HG02588 (cell line): ENCODE data around the gene PHLDA2.

Source experiments
- ATAC-seq: cut with Tn5 transposase; IDR thresholded peaks from one replicate; pipeline ENCODE4 v1.9.1; 2021; ENCODE audit warnings: mild to moderate bottlenecking, moderate library complexity; ENCODE audit not compliant: unreplicated experiment

PHLDA2 gene, protein sequence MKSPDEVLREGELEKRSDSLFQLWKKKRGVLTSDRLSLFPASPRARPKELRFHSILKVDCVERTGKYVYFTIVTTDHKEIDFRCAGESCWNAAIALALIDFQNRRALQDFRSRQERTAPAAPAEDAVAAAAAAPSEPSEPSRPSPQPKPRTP

DNA sequence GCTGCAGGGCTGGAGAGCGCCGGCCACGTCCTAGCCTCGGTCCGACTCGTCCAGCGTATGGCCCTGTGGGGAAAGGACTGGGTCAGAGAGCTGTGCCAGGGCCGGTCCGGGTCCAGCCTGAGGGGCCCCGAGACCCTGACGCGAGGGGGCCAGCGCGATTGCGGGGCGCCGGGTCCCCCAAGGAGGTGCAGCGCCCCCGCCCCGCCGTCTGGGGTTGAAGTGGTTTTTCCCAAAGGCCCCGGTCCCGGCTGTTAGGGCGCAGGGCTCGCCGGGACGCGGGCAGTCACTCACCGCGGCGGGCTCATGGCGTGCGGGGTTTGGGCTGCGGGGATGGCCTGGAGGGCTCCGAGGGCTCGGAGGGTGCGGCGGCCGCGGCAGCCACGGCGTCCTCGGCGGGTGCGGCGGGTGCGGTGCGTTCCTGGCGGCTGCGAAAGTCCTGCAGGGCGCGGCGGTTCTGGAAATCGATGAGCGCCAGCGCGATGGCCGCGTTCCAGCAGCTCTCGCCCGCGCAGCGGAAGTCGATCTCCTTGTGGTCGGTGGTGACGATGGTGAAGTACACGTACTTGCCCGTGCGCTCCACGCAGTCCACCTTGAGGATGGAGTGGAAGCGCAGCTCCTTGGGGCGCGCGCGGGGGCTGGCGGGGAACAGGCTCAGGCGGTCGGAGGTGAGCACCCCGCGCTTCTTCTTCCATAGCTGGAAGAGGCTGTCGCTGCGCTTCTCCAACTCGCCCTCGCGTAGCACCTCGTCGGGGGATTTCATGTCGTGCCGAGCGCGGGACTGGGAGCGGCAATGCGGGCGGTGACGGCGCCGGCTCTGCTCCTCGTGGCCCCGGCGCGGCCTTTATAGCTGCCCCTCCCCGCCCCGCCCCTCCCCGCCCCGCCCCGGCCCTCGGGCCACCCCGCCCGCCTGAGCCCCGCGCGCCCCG, at the start of gene PHLDA2:
Gene PHLDA2, minus strand, starts transcription at position 816 of the 926 bp plus-strand sequence. Its CDS starts 56 bp downstream, at position 760.
- no peak for ATAC-seq

- no peak for ATAC-seq
These were observed 47.9 kb upstream of the PHLDA2 start for GRCh38 chr11:2977113-2977512.

DNA sequence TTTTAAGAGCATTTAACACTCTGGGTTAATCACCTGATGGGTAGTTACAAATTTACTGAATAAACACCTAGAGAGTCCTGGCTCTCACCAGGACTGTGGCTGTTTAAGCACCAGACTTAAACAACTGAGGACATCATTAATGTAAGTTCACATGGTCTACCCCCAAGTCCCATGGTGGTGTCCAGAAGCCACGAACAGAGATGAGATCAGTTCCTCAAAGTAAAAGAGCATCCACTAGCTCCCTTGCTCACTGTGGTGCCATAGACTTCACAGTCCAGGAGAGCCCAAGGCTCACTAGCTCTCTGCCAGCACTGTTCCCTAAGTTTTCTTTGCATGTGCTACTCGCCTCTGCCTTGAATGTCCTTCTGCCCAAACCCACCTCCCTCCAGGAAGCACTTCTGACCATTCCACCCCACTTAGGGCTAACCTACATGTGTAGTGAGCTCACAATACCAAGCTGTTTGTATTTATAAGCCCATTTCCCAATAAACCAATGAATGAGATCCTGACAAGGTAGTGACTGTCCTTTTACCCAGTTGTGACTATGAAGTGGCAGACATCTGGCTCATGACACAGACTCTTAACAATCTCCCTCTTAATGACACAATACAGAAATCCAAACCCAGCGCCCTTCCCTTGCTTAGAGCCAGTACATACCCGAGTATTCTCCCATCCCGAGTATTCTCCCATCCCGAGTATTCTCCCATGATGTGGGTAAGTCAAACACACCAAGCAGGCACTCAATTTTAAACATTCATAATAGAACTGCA, 47.3 kb upstream of the PHLDA2 start:
- ATAC-seq = no peak

- ATAC-seq = no peak
These were observed 46.4 kb upstream of the PHLDA2 start for GRCh38 chr11:2975594-2975993.

DNA sequence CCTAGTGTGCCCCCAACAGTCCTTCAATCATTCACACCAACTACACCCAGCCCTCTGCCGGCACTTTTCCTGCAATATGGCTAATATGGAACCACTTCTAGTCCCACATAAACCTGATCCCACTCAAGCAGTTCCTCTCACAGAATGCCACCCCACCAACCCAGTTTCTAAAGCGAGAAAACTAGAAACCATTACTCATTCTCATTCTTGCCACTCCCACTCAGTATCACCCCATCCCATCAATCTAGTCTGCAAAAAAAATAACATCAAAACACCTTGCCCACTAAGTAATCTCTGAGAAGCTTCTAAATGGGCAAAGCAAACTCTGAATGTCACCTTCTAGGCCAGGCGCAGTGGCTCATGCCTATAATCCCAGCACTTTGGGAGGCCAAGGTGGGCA, 45.1 kb upstream of the PHLDA2 start:
- ATAC-seq = no peak

DNA sequence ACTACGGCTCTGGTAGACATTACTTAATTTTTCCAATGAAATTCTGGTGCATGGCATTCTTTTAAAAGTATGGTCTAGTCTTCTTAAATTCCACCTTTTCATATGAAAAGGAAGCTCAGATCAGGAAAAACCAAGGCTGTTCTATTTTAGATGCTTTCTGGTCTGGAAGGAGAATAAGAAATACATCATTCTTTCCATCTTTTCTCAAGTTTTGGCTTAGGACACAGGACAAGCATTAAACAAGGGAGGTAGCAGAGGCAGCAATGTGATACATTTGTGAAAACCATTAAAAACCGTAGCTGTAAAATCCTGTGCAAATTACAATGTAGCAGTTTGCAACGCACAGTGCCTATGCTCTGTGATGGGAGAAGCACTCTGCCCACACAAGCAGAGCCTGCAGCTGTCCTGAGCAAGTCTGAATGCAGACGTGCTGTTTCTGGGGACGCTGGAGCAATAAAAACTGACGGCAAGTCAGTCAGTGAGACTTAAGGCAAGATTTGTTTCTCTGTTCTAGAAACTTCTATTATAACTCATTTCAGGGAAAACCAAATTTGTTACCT, 39.2 kb upstream of the PHLDA2 start:
- ATAC-seq = no peak

GRCh38 chr11:2964782-2965181, 35.6 kb upstream of the PHLDA2 start:
- no peak for ATAC-seq

- ATAC-seq = no peak
These were observed 34.5 kb upstream of the PHLDA2 start for GRCh38 chr11:2963761-2964160.

GRCh38 chr11:2963112-2963754, 34.0 kb upstream of the PHLDA2 start:
- no peak for ATAC-seq

DNA sequence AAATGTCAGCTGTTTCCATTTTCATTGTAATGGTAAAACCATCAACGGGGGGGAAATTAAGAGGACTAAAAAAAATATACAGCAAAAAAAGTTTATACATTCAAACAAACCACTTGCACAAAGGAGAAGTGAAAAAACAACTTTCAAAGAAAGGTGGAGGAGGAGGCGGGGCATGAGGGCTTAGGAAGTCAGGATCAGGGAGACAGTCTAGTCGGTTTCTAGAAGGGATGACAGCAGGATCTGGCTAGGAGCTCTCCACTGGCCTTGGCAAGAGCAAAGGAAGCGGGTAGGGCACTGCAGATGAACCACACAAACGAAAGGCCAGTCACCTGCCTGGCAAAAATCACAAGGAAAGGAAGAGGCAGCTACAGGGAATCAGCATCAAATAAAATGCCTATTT, 31.9 kb upstream of the PHLDA2 start:
- no peak for ATAC-seq

DNA sequence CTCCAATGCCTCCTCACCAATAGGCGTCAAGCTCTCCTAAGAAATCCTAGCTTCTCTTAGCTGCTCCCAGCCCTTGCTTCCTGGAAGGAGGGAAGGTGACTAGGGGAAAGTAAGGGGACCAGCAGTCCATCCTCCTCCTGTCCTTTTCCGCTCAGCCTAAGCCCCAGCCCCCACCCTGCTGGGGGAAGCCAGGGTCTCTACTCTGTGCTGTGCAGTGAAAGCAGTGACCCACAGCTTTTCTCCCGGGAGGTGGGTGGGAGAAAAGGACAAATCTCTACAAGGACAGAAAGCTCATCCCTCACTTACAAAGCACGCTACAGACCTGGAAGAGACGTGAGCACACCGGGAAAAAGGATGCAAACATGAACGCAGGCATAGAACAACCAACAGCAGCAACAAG, 30.9 kb upstream of the PHLDA2 start:
- ATAC-seq = no peak

DNA sequence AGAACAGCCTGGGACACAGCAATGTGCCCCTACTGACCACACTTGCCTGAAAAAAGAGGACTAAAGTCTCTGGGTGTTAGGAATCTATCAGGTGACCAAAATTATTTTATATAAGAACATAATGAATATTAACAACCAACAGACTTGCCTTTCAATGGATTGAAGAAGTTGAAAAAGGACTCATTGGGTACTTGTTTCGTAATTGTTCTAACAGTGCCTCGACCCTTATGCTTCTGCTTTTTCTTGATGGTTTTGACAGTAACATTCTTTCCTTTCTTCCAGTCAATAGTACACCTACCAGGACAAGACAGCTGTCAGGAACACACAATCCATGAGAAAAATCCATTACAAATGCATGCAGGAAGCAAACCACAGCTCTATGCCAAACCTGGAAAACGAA, 29.0 kb upstream of the PHLDA2 start:
- no peak for ATAC-seq

DNA sequence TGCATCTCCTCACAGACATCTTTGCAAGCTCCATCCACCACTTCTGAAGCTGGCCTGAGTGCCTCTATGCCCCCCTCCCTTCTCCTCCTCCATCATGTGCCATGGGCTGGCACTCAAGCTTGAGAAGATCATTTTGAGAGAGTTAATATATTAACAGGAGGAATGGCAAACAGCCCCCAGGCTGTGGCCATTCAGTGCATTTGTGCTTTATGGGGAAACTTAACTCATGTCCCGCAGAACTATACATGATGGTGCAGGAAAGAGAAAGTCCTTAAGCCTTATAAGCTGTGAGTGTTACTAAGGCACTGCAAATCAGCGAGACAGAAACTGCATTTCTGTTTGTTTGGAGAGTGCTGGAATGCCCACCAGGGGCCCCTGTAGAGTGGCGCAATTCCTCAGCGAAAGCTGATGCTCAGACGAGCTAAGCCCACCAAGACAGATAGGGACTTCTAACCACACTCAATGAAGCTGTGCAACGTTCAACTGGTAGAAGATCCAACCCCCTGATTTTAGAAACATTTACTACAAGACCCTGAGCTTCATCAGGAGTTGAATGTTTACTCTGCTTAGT, 26.8 kb upstream of the PHLDA2 start:
- ATAC-seq = no peak

DNA sequence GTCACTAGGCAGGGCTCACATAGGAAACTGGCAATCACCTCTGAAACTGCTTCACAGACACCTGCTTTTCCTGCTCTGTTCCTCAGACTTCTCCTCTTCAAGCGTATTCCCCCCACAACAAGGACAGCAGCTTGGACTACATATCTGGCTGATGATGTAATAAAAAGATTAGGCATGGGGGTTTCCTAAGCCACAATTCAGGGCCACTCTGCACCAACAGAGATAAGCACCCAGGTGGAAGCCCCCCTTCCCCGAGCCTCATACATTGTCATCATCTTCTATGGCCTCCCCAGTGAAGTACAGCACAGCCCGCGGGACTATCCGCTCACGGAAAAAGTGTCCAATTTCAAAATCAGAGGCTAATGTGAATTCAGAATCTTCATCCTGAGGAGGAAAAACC, 25.0 kb upstream of the PHLDA2 start:
- no peak for ATAC-seq

- ATAC-seq = no peak
These were observed 23.1 kb upstream of the PHLDA2 start for GRCh38 chr11:2952290-2952689.

DNA sequence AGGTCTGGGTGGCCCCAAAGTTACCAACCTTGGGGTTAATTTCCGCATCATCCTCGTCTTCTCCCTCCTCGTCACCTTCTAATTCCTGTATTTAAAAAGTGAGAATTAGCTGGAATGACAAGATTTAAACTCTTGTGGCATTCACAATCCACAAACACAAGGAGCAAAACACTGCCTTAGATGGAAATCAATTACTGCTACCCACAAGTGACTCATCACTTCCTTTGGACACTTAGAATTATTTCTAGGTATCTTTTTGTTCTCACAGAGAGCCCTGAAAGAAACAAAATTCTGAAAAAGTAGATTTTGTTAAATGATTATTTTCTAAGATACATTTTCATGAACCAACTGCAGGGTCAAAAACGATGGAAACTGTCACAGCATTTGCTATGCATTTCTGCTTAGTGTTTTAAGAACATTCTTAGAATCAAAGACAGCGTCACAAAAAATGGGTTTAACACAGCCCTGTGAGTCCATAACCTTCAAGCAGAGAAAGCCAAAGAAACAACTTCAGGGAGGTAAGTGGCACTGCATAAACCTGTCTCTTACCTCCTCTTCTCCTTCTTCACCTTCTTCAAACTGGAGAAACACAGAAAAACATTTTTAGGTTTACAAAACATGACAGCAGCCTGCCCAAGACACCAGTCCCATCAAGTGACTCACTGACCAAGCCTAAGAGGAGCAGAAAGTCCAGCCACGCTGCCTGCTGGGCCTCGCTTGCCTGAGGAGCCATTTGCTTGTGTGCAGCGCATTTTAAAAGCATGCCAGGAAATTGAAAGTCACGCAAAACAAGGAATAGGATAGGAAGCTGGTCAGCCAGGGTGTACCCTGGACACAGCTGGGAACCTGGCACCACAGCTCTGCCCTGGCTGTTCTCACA, 22.3 kb upstream of the PHLDA2 start:
- no peak for ATAC-seq

- ATAC-seq = no peak
These were observed 21.6 kb upstream of the PHLDA2 start for GRCh38 chr11:2950825-2951224.

DNA sequence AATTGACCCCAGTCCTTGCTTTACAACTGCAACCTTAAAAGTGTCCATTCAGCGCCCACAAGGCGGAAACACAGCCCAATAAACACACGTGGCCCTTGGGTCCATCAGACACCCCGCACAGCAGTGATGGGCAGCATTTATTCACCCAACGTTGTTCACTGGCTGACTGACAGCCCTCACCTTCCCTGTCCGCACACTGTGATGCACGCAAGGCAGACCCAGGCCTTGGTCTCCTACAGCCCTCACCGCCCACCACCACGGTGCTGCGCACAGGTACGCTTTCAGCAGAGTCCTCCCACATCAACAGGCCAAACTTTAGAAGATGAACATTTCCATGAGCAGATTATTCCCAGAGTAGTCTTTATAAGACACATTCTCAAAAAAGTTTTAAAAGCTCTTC, 20.7 kb upstream of the PHLDA2 start:
- ATAC-seq = no peak

DNA sequence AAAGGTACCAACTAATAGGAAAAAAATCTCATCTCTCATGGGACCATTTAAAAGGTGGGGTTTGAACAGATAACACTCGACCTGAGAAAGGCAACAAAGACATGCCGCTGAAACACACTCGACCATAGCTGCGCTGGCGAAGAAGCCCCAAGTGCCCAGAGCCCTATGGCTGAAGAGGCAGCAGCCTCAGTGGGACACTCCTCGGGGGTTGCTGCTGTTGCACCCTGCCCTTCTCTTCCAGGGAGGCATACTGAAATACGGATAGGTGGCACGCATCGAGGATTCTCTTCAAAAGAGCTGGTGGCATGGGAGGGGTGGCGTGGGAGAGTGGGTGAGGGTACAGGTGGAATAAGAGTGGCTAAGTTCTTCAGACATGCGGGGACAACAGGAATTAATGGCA, 18.5 kb upstream of the PHLDA2 start:
- ATAC-seq = no peak
